ENCODE measurements around the gene ANKHD1.
"Not testable (repeated sequence)": the region's sequence is repeated elsewhere in the genome, so short reads cannot be mapped to it uniquely, and the experiment has no call there.

ANKHD1 gene

DNA sequence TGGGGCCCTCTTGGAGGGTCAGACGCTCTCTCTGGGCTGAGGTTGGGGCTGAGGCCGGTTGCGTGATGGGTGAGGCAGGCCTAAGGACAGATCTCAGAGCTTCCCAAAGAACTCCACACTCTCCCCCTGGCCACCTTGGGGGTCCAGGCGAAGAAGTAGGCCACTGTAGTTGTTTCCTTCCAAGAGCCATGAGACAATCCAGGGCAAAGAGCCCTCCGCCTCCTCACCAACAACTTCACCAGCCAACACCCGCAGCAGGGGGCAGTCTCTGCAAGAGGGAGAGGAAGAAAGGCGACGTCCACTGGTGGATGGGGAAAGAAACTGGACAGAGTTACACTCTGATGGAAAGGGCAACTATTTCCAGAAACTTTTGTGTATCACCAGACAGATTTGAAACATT lies 173.7 kb downstream of the ANKHD1 start:
- no peak overlapping the region for H4K91ac ChIP-seq (ENCODE audit: low read depth, low read length, poor library complexity)
- H3K36me3 ChIP-seq (replicated peaks in 1 of 2; ENCODE audit: control insufficient read depth in 2 of 2, insufficient read depth in 2 of 2, low read length in 2 of 2) = no peaks in the 10 kb centered on the region
- no peak overlapping the region for H2BK120ac ChIP-seq (ENCODE audit: low read depth, low read length)
- no peak overlapping the region for H3K18ac ChIP-seq (ENCODE audit: low read length)
- DNase-seq (ENCODE audit: low spot score) = no peak
- no peaks in the 10 kb centered on the region for H3K79me1 ChIP-seq (ENCODE audit: low read depth, low read length)
- no peak overlapping the region for H2BK5ac ChIP-seq (ENCODE audit: low read length)
- H2AK5ac ChIP-seq (ENCODE audit: low read depth, low read length) = no peak overlapping the region
- H3K23ac ChIP-seq (ENCODE audit: low read depth, low read length, poor library complexity) = no peak overlapping the region
- no peak overlapping the region for H3K9ac ChIP-seq (ENCODE audit: low read depth, low read length, poor library complexity)
- no peak overlapping the region for H3K4me3 ChIP-seq (ENCODE audit: low read length in 2 of 2)
- no peaks in the 10 kb centered on the region for H3K9me3 ChIP-seq (replicated peaks in 1 of 2; ENCODE audit: control insufficient read depth in 2 of 2, insufficient read depth in 1 of 2, low read depth in 1 of 2, low read length in 2 of 2)
- WGBS, 2 donors (ENCODE audit: extremely low coverage in 2 of 2, insufficient read length in 2 of 2, insufficient replicate concordance in 1 of 2) = no CpG with 5 or more reads among the region's 8 CpGs
- no peak overlapping the region for H3K14ac ChIP-seq (ENCODE audit: low read length)
- peak overlapping the region; percentile 6 for H2AFZ ChIP-seq (ENCODE audit: low read length)
- H3K4ac ChIP-seq (ENCODE audit: low read length) = no peak overlapping the region
- no peaks in the 10 kb centered on the region for H3K27me3 ChIP-seq (ENCODE audit: control insufficient read depth in 3 of 3, insufficient read depth in 3 of 3, low read depth in 1 of 3, low read length in 3 of 3)
- H3K27ac ChIP-seq (replicated peaks; ENCODE audit: low read length) = no peak overlapping the region
- no peak overlapping the region for H3K4me2 ChIP-seq (ENCODE audit: insufficient read depth, low read length, poor library complexity, severe bottlenecking)
- H3K4me1 ChIP-seq (ENCODE audit: control insufficient read depth in 2 of 2, insufficient read depth in 1 of 2, low read depth in 1 of 2, low read length in 2 of 2) = no peaks in the 10 kb centered on the region
- H2BK15ac ChIP-seq (ENCODE audit: low read length) = no peak overlapping the region
- no peak overlapping the region for H2BK12ac ChIP-seq (ENCODE audit: low read length)
- no peak overlapping the region for H4K8ac ChIP-seq (ENCODE audit: low read depth, low read length)

- H2AK5ac ChIP-seq (ENCODE audit: low read depth, low read length) = no peak overlapping the region
- no peak for DNase-seq (ENCODE audit: low spot score)
- no peak overlapping the region for H3K9ac ChIP-seq (ENCODE audit: low read depth, low read length, poor library complexity)
- H2BK15ac ChIP-seq (ENCODE audit: low read length) = no peak overlapping the region
- no peaks in the 10 kb centered on the region for H3K27me3 ChIP-seq (ENCODE audit: control insufficient read depth in 3 of 3, insufficient read depth in 3 of 3, low read depth in 1 of 3, low read length in 3 of 3)
- H3K9me3 ChIP-seq (replicated peaks in 1 of 2; ENCODE audit: control insufficient read depth in 2 of 2, insufficient read depth in 1 of 2, low read depth in 1 of 2, low read length in 2 of 2) = no peaks in the 10 kb centered on the region
- no peak overlapping the region for H2BK5ac ChIP-seq (ENCODE audit: low read length)
- peak overlapping the region; percentile 85 for H2AFZ ChIP-seq (ENCODE audit: low read length)
- H2BK12ac ChIP-seq (ENCODE audit: low read length) = no peak overlapping the region
- H3K4me3 ChIP-seq (ENCODE audit: low read length in 2 of 2) = no peak overlapping the region
- no peak overlapping the region for H2BK120ac ChIP-seq (ENCODE audit: low read depth, low read length)
- H4K8ac ChIP-seq (ENCODE audit: low read depth, low read length) = no peak overlapping the region
- H3K36me3 ChIP-seq (replicated peaks in 1 of 2; ENCODE audit: control insufficient read depth in 2 of 2, insufficient read depth in 2 of 2, low read length in 2 of 2) = no peaks in the 10 kb centered on the region
- no peak overlapping the region for H3K27ac ChIP-seq (replicated peaks; ENCODE audit: low read length)
- no peaks in the 10 kb centered on the region for H3K4me1 ChIP-seq (ENCODE audit: control insufficient read depth in 2 of 2, insufficient read depth in 1 of 2, low read depth in 1 of 2, low read length in 2 of 2)
- H3K4ac ChIP-seq (ENCODE audit: low read length) = no peak overlapping the region
- no peak overlapping the region for H3K18ac ChIP-seq (ENCODE audit: low read length)
- H3K14ac ChIP-seq (ENCODE audit: low read length) = no peak overlapping the region
- no peak overlapping the region for H3K4me2 ChIP-seq (ENCODE audit: insufficient read depth, low read length, poor library complexity, severe bottlenecking)
- H4K91ac ChIP-seq (ENCODE audit: low read depth, low read length, poor library complexity) = no peak overlapping the region
- no peak overlapping the region for H3K23ac ChIP-seq (ENCODE audit: low read depth, low read length, poor library complexity)
- no peaks in the 10 kb centered on the region for H3K79me1 ChIP-seq (ENCODE audit: low read depth, low read length)
- no CpG with 5 or more reads among the region's 2 CpGs for WGBS, 2 donors (ENCODE audit: extremely low coverage in 2 of 2, insufficient read length in 2 of 2, insufficient replicate concordance in 1 of 2)
Measured at GRCh38 chr5:140576776-140577201, 175.2 kb downstream of the ANKHD1 start.

GRCh38 chr5:140579188-140579747 lies 177.6 kb downstream of the ANKHD1 start:
- H3K14ac ChIP-seq (ENCODE audit: low read length); H2BK120ac ChIP-seq (ENCODE audit: low read depth, low read length); H3K9ac ChIP-seq (ENCODE audit: low read depth, low read length, poor library complexity); H3K4me3 ChIP-seq (ENCODE audit: low read length in 2 of 2); H2BK12ac ChIP-seq (ENCODE audit: low read length); H2AK5ac ChIP-seq (ENCODE audit: low read depth, low read length); H3K27ac ChIP-seq (replicated peaks; ENCODE audit: low read length); H3K9me3 ChIP-seq (replicated peaks in 1 of 2; ENCODE audit: control insufficient read depth in 2 of 2, insufficient read depth in 1 of 2, low read depth in 1 of 2, low read length in 2 of 2); H3K36me3 ChIP-seq (replicated peaks in 1 of 2; ENCODE audit: control insufficient read depth in 2 of 2, insufficient read depth in 2 of 2, low read length in 2 of 2); H2AFZ ChIP-seq (ENCODE audit: low read length); H3K23ac ChIP-seq (ENCODE audit: low read depth, low read length, poor library complexity); H3K27me3 ChIP-seq (ENCODE audit: control insufficient read depth in 3 of 3, insufficient read depth in 3 of 3, low read depth in 1 of 3, low read length in 3 of 3); H4K8ac ChIP-seq (ENCODE audit: low read depth, low read length); DNase-seq (ENCODE audit: low spot score); H3K4me1 ChIP-seq (ENCODE audit: control insufficient read depth in 2 of 2, insufficient read depth in 1 of 2, low read depth in 1 of 2, low read length in 2 of 2); H4K91ac ChIP-seq (ENCODE audit: low read depth, low read length, poor library complexity); H3K4ac ChIP-seq (ENCODE audit: low read length); H3K79me1 ChIP-seq (ENCODE audit: low read depth, low read length); H2BK5ac ChIP-seq (ENCODE audit: low read length); H3K4me2 ChIP-seq (ENCODE audit: insufficient read depth, low read length, poor library complexity, severe bottlenecking); H3K18ac ChIP-seq (ENCODE audit: low read length); H2BK15ac ChIP-seq (ENCODE audit: low read length): not testable (repeated sequence)
- no CpG with 5 or more reads among the region's 6 CpGs for WGBS, 2 donors (ENCODE audit: extremely low coverage in 2 of 2, insufficient read length in 2 of 2, insufficient replicate concordance in 1 of 2)

DNA sequence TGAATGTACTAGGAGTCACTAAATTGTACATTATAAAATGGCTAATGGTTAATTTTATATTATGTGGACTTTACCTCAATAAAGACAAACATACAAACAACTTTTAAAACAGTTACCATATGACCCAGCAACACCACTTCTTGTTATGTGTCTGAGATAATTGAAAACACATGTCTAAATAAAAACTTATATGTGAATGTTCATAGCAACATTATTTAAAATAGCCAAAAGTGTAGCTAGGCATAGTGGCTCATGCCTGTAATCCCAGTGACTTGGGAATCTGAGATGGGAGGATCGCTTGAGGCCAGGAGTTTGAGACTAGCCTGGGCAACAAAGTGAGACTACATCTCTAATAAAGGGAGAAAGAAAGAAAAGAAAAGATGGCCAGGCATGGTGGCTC lies 185.9 kb downstream of the ANKHD1 start:
- Histone ChIP-seq H4K91ac (ENCODE audit: low read depth, low read length, poor library complexity) (no peak overlapping the region), H2AFZ (ENCODE audit: low read length) (no peak overlapping the region), H2BK5ac (ENCODE audit: low read length) (no peak overlapping the region), H2BK15ac (ENCODE audit: low read length) (no peak overlapping the region), H3K4me3 (ENCODE audit: low read length in 2 of 2) (no peak overlapping the region), H3K4me2 (ENCODE audit: insufficient read depth, low read length, poor library complexity, severe bottlenecking) (no peak overlapping the region), H3K18ac (ENCODE audit: low read length) (no peak overlapping the region), H3K79me1 (ENCODE audit: low read depth, low read length) (no peaks in the 10 kb centered on the region), H2BK12ac (ENCODE audit: low read length) (no peak overlapping the region), H2BK120ac (ENCODE audit: low read depth, low read length) (no peak overlapping the region), H4K8ac (ENCODE audit: low read depth, low read length) (no peak overlapping the region), H3K14ac (ENCODE audit: low read length) (no peak overlapping the region), H3K23ac (ENCODE audit: low read depth, low read length, poor library complexity) (no peak overlapping the region), H3K9ac (ENCODE audit: low read depth, low read length, poor library complexity) (no peak overlapping the region), H3K4me1 (ENCODE audit: control insufficient read depth in 2 of 2, insufficient read depth in 1 of 2, low read depth in 1 of 2, low read length in 2 of 2) (peaks cover 0 to 1% of the 10 kb centered on the region in 2 donors), H3K9me3 (replicated peaks in 1 of 2; ENCODE audit: control insufficient read depth in 2 of 2, insufficient read depth in 1 of 2, low read depth in 1 of 2, low read length in 2 of 2) (no peaks in the 10 kb centered on the region), H3K27ac (replicated peaks; ENCODE audit: low read length) (no peak overlapping the region), H2AK5ac (ENCODE audit: low read depth, low read length) (no peak overlapping the region), H3K4ac (ENCODE audit: low read length) (no peak overlapping the region), H3K36me3 (replicated peaks in 1 of 2; ENCODE audit: control insufficient read depth in 2 of 2, insufficient read depth in 2 of 2, low read length in 2 of 2) (no peaks in the 10 kb centered on the region), H3K27me3 (ENCODE audit: control insufficient read depth in 3 of 3, insufficient read depth in 3 of 3, low read depth in 1 of 3, low read length in 3 of 3) (peaks cover 0 to 3% (median 0%) of the 10 kb centered on the region in 3 experiments)
- no CpG with 5 or more reads among the region's 1 CpG for WGBS, 2 donors (ENCODE audit: extremely low coverage in 2 of 2, insufficient read length in 2 of 2, insufficient replicate concordance in 1 of 2)
- no peak for DNase-seq (ENCODE audit: low spot score)
